ENCODE data around the gene PCBD1.

Gene PCBD1

GRCh38 chr10:70887804-70888800 lies at the start of gene PCBD1:
PCBD1 (minus strand) TSS chr10:70888565; CDS start chr10:70888533, 32 bp downstream.
- DNase-seq (ENCODE audit: low read depth): no peak
- no peak for TF ChIP-seq CTCF (IDR thresholded peaks at IDR 0.05; ENCODE audit: control insufficient read depth, insufficient read depth, low read depth, low read length, missing control alignments)
- peak within 1 kb of the TSS; percentile 62 for H3K4me3 ChIP-seq (ENCODE audit: control insufficient read depth, low read depth, low read length)

- TF ChIP-seq CTCF (IDR thresholded peaks at IDR 0.05; ENCODE audit: control insufficient read depth, insufficient read depth, low read depth, low read length, missing control alignments): no peak
- H3K4me3 ChIP-seq (ENCODE audit: control insufficient read depth, low read depth, low read length): no peak overlapping the region
- no peak for DNase-seq (ENCODE audit: low read depth)
These were observed 49.3 kb upstream of the PCBD1 start for GRCh38 chr10:70937661-70938060.

GRCh38 chr10:70936111-70936510 lies 47.7 kb upstream of the PCBD1 start:
- no peak for TF ChIP-seq CTCF (IDR thresholded peaks at IDR 0.05; ENCODE audit: control insufficient read depth, insufficient read depth, low read depth, low read length, missing control alignments)
- no peak for DNase-seq (ENCODE audit: low read depth)
- H3K4me3 ChIP-seq (ENCODE audit: control insufficient read depth, low read depth, low read length): no peak overlapping the region

- no peak for TF ChIP-seq CTCF (IDR thresholded peaks at IDR 0.05; ENCODE audit: control insufficient read depth, insufficient read depth, low read depth, low read length, missing control alignments)
- H3K4me3 ChIP-seq (ENCODE audit: control insufficient read depth, low read depth, low read length): no peak overlapping the region
- DNase-seq (ENCODE audit: low read depth): no peak
These were observed 47.3 kb upstream of the PCBD1 start for GRCh38 chr10:70935631-70936030.

- no peak for DNase-seq (ENCODE audit: low read depth)
- H3K4me3 ChIP-seq (ENCODE audit: control insufficient read depth, low read depth, low read length): no peak overlapping the region
- TF ChIP-seq CTCF (IDR thresholded peaks at IDR 0.05; ENCODE audit: control insufficient read depth, insufficient read depth, low read depth, low read length, missing control alignments): no peak
These were observed 46.8 kb upstream of the PCBD1 start for GRCh38 chr10:70935125-70935625.

GRCh38 chr10:70934701-70935100 lies 46.3 kb upstream of the PCBD1 start:
- no peak for DNase-seq (ENCODE audit: low read depth)
- no peak for TF ChIP-seq CTCF (IDR thresholded peaks at IDR 0.05; ENCODE audit: control insufficient read depth, insufficient read depth, low read depth, low read length, missing control alignments)
- no peak overlapping the region for H3K4me3 ChIP-seq (ENCODE audit: control insufficient read depth, low read depth, low read length)
